ENCODE measurements around the gene NEK1.

- TF ChIP-seq POLR2A (IDR thresholded peaks at IDR 0.05) = no peak
- TF ChIP-seq, protein P1, sequence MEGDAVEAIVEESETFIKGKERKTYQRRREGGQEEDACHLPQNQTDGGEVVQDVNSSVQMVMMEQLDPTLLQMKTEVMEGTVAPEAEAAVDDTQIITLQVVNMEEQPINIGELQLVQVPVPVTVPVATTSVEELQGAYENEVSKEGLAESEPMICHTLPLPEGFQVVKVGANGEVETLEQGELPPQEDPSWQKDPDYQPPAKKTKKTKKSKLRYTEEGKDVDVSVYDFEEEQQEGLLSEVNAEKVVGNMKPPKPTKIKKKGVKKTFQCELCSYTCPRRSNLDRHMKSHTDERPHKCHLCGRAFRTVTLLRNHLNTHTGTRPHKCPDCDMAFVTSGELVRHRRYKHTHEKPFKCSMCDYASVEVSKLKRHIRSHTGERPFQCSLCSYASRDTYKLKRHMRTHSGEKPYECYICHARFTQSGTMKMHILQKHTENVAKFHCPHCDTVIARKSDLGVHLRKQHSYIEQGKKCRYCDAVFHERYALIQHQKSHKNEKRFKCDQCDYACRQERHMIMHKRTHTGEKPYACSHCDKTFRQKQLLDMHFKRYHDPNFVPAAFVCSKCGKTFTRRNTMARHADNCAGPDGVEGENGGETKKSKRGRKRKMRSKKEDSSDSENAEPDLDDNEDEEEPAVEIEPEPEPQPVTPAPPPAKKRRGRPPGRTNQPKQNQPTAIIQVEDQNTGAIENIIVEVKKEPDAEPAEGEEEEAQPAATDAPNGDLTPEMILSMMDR (IDR thresholded peaks at IDR 0.05) = no peak
These were observed 40.2 kb upstream of the NEK1 start for GRCh38 chr4:169652535-169652934.
